Activated T-helper 1 cell treated with anti-CD3 and anti-CD28 coated beads, Interleukin-2, amount 50 U/mL, for 16 hours (primary cell): ENCODE measurements around the gene MSI2.

Experiments used
- DNase-seq, 2 donors: peaks; one replicate each; pipeline ENCODE4 v3.0.0-alpha.2; 2020; ENCODE audit warnings: low read depth in 1 of 2, low spot score in 1 of 2

The MSI2 gene

DNA sequence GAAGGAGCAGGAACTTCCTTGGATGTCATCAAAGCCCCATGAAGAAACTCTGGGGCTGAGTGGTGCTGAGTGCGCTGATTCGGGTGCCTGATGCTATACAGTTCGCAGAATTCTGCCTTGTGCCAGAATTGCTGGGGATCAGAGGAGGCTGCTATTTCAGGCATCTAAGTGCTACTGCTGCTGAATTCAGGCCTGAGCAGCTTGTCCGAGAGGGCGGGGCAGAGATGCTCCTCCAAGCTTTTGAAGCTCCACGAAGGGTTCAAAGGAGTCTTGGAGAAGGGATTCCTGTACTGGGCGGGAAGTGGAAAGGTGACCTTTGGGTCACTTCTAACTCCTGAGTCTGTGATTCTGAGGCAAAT lies 260.9 kb downstream of the MSI2 start:
- DNase-seq = no peak

GRCh38 chr17:57517632-57518456 lies 261.5 kb downstream of the MSI2 start:
- DNase-seq = no peak

DNA sequence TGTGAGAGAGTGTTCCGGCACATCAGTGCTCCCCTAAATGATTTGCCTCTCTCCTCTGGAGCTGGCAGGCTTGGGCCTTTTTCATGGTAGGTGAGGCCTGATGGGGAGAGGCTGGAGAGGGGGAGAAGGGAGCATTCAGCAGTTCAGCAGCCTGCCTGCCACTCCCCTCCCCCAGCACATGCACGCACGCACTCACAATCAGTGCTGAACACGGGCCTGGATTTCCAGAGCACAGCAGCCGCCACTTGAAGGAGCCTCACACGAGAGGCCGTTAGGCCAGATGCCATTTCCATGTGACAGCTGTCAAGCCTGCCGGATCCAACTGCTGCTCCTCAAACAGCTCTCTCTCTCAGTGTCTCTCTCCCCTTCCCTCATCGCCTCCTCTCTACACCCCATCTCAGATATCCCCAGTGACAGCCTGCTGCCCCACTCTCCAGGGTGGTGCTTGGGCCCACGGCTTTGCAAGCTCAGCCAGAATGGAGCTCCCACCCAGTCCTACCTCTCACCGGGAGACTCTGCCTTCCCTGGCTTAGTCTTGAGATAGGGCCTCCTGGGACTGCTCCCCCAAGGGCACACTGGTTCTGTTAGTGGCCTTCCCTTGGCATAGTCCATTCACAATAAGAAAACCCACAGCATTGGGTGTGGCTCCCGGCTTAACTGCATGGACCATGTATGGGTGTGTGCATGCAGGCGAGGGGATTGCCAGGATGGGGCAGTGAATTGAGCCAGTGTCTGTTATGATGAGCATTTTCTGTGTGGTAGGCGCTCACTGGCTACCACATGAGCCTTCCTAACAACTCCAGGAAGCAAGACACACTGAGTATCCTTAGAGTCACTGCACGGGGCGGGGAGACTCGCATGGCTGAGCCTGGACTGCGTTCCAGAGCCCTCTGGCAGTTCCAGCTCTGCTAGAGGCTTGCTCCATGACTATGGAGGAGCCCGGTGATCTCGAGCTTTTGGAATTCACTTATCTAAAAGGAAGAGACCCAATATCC lies 262.6 kb downstream of the MSI2 start:
- no peak for DNase-seq

DNA sequence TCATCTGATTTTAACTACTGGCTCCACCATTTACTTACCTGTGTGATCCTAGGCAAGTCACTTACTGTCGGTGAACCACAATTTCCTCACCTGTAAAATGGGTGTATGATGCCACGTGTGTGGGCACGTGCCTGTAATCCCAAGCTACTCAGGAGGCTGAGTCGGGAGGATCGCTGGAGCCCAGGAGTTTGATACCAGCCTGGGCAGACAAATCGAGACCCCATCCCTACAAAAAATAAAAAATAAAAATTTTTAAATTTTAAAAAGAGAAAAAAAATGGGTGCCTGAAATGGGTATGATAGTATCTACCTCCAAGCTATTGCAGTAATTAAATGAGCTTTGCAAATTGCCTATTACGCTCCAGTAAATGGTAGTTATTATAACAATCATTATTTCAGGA lies 263.5 kb downstream of the MSI2 start:
- DNase-seq = no peak

DNA sequence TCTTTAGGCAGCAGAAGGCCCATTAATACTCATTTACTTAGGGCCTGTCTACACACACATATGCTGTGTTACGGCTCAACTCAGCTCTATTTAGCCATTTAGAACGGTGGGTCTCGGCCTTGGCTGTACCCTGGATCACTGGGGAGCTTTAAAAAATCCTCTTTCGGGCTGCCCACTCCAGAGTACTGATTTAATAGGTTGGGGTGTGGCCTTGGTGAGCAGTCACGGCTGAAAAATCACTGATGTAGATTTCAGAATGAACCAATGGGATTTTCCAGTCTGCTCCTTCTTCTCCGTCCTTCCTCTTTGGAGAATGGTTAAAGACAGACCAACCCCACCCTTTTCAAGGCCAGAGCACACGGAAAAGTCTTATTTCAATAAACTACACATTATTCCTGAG lies 265.3 kb downstream of the MSI2 start:
- no peak for DNase-seq

GRCh38 chr17:57522042-57523005 lies 266.0 kb downstream of the MSI2 start:
- no peak for DNase-seq

GRCh38 chr17:57523926-57524632 lies 267.8 kb downstream of the MSI2 start:
- DNase-seq = no peak

DNA sequence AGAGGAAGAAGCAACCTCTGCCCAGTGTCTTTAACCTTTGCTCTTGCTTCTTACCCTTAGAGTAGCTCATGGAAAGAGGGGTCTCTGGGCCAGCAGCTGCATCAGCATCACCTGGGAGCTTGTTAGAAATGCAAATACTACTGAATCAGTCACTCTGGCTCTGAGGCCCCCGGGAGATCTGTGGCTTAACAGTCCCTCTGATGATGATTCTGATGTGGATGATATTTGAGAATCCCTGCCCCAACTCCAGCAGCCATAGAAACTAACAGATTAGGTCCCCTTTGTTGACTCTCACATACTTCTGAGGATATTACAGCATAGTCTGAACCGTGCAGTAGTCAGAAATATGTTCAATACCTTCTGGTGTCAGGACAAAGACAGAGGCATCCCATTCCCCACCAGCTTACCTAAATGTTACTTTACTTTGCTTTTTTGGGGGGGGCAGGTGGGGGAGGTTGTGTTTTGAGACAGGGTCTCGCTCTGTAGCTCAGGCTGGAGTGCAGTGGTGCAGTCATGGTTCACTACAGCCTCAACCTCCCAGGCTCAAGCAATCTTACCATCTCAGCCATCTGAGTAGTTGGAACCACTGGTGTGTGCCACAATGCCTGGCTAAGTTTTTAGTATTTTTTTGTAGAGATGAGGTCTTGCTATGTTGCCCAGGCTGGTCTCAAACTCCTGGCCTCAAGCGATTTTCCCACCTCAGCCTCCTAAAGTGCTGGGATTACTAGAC lies 268.7 kb downstream of the MSI2 start:
- no peak for DNase-seq

DNA sequence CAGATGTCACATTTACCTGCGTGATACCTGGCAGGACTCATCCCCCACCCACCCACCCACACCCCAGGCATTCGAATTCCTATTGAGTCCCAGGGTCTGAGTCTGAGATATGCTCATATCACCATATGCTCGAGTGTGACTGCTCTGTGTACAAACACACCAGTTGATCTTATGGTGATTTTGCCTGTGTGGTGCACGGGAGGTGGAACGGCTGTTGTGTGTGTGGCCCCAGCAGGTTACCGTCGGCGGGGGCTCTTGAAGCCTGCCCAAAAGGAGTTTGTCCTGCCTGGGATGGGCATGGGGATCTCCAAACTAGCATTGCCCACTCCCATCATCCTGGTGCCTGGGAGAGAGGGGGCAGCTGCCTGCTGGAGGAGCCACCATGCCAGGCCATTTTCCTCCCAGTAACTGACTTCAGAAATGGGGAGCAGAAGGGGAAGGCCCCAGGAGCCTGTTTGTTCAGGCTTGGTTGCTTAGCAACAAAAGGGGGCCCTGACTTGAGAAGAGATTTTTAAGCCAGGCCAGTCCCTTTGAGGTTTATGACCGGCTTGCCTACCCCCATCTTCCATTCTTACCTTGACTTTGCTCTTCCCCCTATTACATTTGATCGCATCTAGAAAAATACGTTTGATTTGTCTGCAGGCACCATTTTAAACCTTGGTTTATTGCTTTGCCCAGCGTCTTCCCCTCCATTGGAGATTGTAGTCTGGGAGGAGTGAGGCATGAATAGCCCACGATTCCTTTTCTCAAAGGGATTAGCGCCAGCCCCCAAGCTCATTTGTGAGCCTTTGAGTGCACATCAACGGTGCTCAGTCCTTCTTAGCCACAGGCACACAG lies 271.1 kb downstream of the MSI2 start:
- no peak for DNase-seq

DNA sequence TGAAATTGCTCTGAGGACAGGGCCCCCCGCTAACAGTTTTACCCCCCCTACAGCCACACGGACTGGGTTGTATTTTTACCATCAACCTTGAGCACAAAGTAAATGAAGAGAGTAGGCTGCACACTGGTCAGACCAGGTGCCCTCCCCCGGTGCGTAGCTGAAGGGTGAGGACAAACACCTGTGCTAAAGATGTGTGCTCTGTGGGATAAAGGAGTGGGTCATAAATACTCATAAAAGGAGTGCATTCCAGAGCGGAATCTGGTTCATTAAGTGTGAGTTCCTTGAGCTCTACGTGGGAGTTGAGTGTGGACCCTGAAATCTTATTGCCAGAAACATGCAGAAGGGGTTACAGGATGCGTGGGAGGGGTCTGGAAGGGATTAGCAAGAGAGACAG lies 271.7 kb downstream of the MSI2 start:
- no peak for DNase-seq

DNA sequence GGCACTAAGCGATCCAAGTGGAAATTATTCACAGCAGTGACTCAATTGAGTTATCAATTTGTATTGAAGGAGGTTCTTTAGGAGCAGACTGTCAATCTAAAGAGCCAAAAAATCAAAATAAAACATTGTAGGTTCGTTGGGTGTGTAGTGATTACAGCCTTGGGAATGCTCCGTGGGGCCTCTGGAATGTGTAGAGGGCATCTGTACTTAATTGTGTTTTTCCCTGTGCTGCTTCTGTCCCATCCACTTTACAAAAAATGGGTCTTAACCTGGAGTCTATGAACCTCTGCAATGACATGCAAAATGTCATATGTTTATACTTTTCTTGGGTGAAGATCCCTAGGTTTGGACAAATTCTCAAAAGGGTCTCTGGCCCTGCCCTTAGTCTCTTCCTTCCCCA lies 273.7 kb downstream of the MSI2 start:
- DNase-seq = no peak

DNA sequence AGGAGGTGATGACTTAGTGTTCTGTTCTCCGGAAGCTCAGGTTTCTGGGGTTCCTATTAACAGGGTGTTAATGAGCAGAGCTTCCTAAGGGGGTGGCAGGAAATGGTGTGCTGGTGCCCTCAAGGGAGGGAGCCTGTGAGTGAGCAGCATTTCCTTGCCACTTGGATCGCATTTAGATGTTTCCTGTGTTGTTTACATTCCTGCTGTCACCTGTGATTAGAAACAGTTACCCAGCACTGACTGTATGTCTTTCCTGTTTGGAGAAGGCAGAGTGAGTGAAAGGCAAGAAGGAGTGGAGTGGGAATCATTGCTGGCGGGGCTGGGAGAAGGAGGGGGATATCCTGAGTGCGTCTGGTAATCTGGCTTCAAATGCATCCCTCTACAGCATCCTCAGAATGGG lies 274.2 kb downstream of the MSI2 start:
- DNase-seq = no peak

GRCh38 chr17:57531078-57531477 lies 274.8 kb downstream of the MSI2 start:
- DNase-seq = no peak

DNA sequence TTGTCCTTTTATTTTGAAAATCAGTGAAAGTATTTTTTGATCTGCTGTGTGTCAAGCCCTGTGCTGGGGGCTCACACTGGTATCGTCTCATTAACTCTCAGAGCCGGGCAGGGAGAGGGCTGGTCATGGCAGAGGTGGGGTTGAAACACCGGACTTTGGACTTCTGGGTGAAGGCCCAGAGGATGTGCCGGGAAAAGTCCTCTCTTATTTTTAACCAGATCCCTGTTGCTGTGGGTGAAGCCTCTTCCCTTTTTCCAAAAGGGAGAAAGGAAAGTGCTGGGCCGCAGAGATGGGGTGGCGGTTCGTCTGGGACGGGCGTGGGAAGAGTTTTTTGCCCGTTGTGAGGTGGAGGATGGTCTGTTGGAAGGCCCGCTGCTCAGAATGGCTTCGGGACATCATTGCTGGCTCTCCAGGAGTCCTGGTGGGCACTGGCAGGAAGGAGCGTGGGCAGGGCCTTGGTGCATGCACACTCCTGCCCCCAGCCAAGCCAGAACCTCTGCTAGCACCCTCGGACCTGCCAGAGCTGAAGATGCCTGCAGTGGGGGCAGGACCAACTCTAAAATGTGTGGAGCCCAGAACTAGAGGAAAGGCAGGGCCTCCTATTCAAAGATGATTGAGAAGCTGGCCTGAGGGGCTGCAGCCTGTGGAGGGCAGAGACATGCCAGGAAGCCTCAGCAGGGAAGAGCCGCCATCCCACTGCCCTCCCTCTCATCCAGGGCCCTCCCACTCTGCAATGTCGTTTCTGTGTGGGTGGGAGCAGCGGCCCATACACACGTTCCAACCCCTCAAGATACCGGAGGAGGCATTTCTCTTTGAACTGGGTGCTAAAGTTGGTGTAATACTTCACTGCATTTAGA lies 275.6 kb downstream of the MSI2 start:
- DNase-seq = no peak

GRCh38 chr17:57532556-57532955 lies 276.2 kb downstream of the MSI2 start:
- DNase-seq = no peak

DNA sequence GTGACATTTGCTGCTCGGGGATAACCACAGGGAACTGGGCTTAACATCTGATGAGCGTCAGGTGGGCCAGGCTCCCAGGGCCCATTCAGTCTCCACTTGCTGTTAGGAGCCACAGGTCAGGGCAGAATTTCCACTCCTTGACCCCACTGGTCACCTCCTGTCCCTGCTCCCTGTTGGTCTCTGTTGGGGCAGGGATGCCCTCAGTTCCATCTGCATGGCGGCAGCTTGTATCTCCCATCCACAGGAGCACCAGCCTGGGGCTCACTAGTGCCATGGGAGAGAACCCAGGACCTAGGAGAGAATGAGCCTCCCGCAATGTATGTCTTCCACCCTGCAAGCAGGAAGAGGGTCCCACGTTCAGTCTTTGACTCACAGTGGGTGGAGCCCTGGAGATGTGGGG lies 276.6 kb downstream of the MSI2 start:
- no peak for DNase-seq

DNA sequence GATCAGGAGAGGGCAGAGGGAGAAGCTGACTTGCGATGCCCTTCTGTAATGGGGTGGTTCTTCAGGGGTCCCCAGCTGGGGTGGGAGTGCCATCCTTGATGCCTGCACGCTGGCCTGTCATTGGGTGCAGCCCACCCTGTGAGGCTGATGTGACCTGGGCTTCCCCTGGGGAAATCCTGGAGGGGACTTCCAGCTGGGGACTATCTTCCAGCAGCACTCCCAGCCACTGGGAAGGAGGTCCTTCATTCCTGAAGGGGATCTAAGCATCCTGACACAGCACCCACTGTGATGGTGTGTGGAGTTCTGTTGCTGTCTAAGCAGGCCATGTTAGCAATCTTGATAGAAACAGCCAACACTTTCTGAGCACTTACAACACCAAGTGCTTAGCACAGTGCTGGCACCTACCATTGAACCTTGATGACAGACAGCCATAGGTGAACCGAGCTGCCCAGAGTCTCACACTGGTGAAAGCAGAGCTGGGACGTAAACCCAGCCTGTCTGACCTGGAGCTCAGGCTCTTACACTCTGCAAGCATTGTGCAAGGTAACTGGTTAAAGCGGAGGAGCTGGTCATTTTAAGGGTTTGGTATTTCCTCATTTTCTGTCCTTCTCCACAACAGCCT lies 277.5 kb downstream of the MSI2 start:
- DNase-seq = no peak

DNA sequence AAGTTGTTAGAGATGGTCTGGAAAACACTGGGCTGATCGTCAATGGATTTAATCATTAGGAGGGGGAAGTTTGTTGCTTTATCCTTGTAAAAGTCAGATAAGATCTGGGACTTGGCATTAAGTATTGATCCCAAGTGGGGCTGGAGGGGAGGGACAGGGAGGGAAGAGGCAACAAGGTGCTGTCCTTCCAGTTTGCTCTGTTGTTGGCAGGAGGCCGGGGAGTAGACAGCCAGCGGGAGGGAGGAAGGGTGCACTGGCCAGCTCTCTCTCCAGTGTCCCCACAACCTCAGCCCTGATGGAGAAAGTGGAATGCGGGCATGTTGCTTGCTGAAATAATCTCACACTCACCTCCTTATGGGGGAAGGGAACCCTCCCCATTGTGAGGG lies 278.5 kb downstream of the MSI2 start:
- DNase-seq = no peak
